Lung microvascular endothelial cell (primary cell): ENCODE data around the gene PRDM15. TPM values are rescaled to one million over a fixed set of nuclear protein-coding genes. Genes with fewer than 3 reads are reported as not detected.
"Not testable (repeated sequence)": the region's sequence is repeated elsewhere in the genome, so short reads cannot be mapped to it uniquely, and the experiment has no call there.

Source experiments
- DNase-seq, 2 donors: peaks; one replicate each; pipeline versions ENCODE4 v3.0.0 to v3.0.0-alpha.2; 2010; ENCODE audit warnings: low read depth in 2 of 2
- total RNA-seq: library from RNA; depleted of rRNA; stranded (reverse); fragments of >200 nt; gene quantifications from 2 replicates; pipeline ENCODE4 v1.2.1, GENCODE V29; 2014

The PRDM15 gene
- total RNA-seq, 1 donor from 2014 or later: 3.0 TPM

DNA sequence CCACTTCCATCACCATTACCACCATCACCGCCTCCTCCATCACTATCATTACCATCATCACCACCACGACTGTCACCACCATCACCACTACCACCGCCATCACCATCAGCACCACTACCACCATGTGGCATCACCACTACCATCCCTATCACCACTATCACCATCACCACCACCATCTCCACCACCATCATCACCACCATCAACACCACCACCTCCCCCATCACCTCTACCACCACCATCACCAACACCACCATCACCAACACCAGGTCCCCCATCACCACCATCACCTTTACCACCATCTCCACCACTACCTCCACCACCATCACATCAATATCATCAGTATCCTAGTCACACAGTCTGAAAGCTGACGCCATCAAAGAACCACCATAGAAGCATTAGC is 72.4 kb downstream of the PRDM15 start:
- DNase-seq: no peak

DNA sequence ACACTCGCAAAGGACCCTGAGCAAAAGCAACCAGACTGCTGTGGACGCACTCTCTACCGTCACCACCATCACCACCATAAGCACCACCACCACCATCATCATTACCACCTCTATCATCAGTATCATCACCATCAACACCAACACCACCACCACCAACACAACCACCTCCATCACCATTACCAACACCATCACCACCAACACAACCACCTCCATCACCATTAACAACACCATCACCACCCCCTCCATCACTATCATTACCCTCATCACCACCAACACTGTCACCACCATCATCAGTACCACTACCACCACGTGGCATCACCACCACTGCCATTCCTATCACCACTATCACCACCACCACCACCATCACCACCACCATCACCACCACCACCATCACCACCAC is 73.5 kb downstream of the PRDM15 start:
- no peak for DNase-seq

DNA sequence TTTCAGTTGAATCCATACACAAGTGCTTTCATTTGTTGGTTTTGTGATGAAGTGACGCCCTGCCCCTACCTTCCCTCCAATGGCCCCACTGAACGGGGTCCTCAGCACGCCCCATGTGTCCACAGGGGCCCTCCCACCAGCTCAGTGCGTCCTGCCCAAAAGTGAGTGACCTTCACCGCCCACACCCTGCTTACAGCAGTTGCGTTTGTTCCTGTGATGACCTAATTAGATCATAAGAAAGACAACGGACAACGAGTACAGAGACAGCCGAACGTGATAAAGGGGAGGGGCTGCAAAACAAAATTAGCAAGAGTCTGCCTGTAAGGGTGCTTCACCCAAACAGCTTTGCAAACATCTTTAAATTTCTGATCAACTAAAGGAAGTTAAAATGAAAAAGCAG is 74.1 kb downstream of the PRDM15 start:
- DNase-seq: no peak

DNA sequence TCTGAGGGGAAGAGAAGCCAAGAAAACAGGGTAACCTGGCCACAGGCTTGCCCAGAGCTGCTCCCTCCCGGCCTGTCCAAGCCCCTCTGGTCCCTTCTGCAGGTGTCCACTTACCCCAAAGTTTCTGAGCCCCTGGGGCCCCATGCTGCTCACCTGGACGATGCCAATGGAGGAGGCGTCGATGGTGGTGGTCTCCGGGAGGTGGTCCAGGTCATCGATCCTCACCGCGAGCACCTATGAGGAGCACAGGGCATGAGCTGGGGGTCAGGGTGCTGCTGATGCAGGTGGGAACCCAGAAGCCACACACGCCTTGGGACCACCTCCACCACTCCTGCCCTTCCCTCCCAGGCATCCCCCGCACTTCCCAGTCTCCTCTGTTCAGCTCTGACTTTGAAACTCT is 74.8 kb downstream of the PRDM15 start:
- no peak for DNase-seq

DNA sequence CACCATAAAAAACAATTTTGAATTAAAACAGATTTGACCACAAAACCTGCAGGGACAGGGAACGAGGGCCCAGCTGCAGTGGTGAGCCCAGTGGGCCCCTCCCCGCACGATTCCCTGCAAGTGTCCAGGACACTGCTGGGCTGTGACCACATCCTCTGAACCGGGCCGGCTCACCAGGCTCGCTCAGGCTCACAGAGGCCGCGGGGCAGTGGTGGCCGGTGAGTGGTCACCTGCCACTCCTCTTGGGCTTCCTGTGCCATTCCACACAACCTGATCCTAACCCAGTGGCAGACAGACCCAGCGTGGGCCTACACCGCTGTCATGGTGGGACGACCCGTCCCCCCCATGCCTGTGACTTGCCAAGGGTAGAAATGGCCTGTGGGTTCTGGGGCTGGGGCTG is 75.8 kb downstream of the PRDM15 start:
- no peak for DNase-seq

DNA sequence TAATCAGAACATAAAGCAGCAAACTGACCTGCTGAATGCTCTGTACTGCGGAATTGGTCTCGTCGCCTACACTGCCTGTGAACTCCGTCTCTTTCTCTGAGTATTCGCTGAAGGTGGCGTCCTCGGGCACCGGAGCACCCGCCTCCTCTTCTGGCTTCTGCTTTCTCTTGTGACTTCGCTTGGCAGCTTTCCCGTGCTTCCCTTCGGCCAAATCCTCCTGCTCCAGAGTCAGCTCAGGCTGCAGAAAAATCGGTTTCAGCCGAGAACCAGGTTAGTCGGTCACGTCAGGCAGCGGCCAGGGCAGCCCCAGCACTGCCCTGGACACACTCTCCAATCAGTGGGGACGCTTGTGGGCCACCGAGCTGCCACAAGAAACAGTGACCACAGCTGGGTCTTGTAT is 76.5 kb downstream of the PRDM15 start:
- no peak for DNase-seq

DNA sequence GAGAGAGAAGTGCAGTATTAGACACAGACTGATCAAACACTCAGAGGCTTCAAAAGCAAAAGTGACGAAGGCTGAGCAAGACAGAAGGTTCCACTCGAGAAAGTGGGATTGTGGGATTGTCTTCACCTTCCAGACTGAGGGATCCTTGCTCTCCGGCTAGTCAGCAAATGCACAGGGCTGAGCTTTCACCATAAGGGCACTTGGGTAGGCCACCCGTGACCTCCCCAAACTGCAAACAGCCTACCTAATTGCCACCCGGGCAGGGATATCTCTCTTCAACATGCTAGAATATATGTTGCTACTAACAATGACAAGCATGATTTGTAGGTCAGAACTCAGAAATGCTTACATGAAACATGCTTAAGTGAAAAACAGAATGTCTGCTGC is 77.0 kb downstream of the PRDM15 start:
- no peak for DNase-seq

DNA sequence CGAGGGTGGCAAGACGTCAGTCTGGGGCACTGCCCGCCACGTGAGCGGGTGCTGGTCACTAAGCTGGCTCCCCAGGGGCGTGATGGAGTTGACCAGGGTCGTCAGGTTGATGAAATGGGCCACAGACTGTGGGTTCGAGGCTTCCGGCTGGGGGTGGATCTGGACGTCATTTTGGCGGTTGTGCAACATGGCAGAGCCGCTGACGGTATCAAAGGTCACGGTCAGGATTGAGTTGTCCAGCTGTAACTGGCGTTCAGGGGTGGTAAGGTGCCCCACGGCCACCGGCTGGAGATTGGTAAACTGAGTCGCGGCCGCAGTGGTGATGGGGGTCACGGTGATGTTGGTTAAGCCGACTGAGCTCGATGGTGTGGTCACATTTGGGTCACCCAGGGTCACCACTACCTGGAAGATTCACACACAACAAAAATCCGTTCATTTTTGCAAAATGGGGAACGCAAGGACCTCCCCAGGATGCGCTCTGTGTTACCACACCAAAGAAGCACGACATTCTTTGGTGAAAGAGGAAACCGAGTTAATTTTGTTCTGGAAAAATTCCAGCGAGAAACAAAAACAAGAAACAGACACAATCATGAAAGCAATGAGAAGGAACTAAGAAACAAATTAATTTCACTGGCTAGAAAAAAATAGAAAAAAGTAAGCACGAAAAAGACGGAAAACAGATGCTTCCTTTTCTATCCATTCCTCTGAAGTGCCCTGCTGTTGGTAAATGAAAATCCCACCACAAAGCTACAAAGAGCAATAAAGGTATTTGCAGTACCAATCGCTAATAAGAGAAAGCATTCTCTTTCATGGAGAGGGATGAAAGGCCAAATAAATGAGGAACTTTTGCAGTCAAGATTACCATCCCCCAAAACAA is 77.6 kb downstream of the PRDM15 start:
- no peak for DNase-seq

DNA sequence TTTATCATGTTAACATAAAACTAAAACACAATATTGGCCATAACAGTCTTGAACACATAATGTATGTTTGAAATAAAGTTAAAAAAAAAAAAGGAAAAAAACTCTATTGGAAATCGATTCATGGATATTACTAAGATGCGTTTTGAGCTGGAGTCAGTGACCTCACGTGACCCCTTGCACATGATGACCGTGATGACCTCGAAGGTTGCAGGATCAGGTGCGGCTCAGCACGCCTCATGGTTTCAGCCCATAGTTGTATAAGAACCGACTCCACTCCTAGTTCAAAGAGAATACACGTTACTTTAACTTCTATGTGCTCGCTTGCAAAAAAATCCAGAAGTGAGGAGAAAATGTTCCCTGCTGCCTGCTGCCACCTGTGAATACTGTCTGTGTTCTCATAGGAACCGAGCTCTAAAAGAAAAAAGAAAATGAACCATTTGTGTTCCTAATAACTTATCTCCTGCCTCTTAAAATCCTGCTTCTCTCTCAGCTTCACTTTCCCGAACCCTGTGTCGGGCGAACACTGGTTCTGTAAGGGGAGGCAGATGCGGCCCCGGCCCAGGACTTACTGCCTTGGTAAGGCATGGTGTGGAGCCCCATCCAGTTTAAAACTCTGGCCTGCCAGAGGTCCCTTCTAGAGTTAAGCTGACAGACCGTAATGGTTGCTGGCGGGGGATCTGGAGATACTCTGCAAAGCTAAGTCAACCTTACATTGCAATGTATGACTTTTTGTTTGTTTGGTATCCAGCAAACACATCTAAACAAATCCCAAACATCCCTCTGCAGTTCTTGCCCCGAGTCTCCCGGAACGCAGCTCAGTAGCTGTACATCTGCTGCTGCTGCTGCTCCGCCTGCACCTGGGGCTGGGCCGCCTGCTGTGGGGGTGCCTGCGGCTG is 78.5 kb downstream of the PRDM15 start:
- DNase-seq: no peak

DNA sequence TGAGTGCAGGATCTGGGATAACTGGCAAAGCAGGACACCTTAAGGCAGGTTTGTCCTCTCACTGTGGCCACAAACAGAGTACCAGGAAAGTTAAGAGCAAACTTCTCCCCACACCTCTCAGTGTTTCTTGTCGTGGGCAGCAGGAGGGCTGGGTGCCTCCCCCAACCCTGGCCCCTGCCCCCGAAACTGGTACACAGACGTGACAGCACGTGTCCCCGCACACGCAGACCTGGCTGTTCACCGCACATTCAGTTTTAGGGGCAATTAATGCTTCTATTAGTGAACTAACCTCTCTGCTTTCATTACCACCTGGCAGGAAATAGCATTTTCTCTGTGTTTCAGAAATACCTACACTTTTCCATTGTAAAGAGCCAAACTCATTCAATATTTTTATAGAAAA is 79.4 kb downstream of the PRDM15 start:
- no peak for DNase-seq

DNA sequence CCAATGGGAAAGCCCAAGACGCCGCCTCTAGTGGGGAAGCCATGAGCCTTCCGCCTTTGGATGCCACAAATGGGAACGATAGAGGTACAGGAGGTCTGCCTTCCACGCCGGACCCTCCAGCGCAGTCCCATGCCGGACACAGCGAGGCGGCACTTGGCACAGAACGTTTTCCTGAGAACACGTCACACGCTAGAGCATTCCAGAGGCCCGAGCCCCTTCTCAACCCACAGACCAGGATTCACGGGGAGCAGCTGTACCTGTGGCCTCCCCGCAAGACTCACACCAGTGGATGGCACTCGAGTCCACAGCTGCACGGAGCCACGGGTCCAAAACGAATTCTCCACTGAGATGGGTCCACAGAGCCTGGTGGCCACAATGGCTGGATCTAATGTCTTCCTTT is 80.8 kb downstream of the PRDM15 start:
- DNase-seq: no peak

DNA sequence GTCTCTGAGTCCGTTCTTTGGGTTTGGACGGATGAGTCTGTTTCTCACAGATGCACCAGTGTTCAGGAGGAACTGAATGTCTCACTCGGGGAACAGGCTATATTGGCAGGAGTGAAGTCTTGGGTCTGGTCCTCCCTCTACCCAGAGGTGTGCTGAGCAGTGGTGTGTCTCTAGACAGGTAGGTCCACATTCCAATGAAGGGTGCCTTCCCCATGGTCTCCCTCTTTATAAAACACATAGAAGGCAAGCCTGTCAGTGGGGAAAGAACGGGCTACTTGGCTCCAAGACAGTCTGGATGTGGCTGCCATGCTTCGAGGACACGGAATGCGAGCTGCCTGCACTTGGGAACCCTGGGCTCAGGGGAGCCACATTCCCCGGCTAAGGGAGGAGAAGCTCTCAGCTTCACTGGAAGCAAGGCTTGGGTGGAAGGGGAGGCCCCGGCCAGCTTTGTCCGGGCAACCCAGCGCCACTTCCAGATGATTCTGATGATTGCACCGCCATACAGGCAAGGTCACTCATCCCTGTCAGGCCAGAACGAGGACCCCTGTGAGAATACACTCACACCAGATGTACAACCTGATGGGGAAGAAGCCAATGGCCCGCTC is 82.6 kb downstream of the PRDM15 start:
- no peak for DNase-seq

DNA sequence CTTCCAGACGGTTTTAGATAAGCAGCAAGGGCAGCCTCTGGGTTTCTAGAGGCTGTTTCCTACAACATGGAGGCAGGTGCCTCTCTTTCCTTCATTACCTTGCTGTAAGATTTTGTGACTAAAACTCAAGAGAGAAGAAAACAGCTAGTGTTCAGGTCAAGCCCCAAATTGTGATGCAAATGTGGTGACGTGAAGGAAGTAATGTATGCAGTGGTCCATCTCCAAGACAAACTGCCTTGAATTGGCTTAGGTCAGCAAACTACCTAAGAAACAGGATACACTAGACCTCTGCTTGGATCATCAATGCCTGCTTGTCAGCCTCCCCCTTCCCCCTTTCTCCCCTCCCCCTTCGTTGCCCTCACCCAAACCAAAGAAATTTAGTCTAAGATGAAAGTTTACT is 83.4 kb downstream of the PRDM15 start:
- DNase-seq: no peak

DNA sequence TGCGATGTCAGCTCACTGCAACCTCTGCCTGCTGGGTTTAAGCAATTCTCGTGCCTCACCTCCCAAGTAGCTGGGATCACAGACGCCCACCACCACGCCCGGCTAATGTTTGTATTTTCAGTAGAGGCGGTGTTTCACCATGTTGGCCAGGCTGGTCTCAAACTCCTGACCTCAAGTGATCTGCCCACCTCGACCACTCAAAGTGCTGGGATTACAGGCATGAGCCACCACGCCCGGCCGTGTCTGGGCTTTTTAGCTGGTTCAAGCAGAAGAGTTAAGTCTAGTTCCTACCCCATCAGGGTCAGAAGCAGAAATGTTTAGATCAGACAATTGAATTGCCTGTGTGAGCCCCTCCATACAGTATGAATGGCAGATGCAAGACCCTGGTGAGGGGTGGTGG is 84.5 kb downstream of the PRDM15 start:
- DNase-seq: no peak

DNA sequence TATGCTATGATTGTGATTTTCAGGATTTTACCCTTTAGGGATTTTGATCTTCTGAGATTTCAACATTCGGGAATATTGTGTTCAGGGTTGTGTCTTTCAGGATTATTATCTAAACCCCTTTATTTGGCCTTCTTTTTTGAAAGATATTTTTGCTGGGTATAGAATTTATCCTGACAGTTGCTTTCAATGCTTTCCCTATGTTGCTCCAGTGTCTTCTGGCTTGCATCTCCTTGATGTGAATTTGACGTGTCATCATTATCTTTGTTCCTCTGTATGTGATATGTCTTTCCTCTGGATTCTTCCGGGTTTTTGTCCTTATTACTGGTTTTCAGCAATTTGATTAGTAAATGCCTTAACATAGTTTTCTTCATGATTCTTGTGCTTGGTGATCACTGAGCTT is 86.4 kb downstream of the PRDM15 start:
- DNase-seq: no peak

DNA sequence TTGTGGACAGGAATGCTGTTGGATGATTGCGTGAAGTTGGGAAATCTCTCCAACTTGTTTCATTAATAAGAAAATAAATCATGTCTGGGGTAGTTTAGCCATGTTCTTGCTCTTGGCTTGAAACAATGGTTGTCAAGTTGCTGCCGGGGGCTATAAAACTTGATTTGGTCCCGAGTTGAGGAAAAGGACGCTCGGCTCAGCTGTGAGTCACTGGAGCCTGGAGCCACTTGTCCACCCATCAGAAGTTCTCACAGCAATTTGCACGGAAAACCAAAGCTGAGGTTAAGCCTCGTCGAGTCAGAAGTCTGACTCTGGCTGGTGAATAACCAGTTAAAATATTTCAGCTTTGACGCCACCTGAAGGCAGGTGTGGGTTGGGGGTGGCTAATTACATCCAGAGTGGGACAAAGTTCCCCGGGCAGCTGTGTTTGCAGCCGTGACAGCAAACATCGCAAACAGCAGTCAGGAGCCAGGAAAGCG is 92.6 kb downstream of the PRDM15 start:
- DNase-seq: no peak

DNA sequence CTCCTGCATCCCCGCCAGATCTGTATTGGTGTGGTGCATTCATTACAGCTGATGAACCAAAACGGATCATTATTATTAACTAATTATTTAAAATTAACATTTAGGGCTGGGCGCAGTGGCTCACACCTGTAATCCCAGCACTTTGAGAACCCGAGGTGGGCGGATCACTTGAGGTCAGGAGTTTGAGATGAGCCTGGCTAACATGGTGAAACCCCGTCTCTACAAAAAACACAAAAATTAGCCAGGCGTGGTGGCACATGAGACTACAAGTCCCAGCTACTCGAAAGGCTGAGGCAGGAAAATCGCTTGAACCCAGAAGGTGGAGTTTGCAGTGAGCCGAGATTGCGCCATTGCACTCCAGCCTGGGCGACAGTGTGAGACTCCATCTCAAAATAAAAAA is 93.9 kb downstream of the PRDM15 start:
- DNase-seq: not testable (repeated sequence)

DNA sequence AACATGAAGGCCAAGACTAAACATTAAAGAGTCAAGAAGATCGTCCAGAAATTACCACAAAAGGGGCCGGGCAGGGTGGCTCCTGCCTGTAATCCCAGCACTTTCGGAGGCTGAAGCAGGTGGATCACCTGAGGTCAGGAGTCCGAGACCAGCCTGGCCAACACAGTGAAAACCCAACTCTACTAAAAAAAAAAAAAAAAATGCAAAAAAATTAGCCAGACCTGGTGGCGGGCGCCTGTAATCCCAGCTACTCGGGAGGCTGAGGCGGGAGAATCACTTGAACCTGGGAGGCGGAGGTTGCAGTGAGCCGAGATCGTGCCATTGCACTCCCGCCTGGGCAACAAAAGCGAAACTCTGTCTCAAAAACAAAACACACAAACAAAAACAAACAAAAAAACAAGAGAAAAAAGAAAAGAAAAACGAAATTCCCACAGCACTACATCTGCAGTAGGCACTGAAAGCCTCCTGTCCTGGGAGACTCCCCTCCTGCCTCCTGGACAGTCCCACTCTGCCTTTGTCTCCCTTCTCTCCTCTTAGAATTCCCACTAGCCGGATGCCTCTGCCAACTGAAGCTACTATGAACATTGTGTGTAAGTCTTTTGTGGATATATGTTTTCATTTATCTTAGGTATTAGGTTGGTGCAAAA is 94.6 kb downstream of the PRDM15 start:
- DNase-seq: no peak

DNA sequence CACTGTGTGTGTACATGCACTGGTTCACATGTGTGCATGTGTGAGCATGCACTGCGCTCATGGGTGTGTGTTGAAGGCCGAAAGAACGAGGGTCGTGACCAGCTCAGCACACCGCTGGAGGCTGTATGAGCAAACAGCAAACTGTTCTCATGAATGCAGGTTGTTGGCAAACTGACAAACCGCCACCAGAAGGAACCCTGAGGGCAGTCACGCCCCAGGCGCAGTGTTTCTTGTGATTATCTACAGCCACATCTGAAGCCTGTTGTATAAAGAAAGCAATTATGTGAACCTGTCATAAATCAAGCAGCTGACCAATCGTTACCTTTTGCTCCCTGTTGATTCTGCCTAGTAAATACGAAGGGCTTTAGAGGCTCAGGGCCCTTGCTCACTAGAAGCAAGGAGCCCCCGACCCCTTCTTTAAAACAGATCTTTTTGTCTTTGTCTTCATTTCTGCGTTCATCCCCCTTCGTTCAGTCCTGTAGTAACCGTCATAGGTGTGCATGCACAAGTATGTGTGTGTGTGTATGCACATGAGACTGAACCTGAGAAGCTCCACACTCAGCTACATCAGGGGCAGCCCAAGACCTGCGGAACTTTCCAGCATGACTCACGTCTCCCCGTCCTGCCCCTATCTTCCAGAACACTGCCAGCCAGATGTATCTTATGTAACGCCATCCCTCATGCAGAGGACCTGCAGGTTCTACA is 95.5 kb downstream of the PRDM15 start:
- DNase-seq: no peak

DNA sequence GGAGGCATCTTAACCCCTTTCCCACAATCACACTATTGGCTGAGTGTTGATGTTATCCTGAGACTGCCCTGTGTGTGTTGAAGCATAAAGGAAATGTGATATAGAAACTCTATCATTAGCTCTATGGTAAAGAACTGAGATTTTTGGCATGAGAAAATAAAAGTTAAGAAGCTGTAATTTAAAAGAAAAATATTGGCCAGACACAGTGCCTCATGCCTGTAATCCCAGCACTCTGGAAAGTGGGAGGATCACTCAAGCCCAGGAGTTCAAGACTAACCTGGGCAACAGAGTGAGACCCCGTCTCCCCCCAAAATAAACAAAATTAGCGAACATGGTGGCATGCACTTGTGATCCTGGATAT is 98.1 kb downstream of the PRDM15 start:
- DNase-seq: no peak
